SK-N-SH (cell line): ENCODE results near the gene CRTC1. TPM values are rescaled to one million over a fixed set of nuclear protein-coding genes. Genes with fewer than 3 reads are reported as not detected.

Source experiments
- CTCF ChIA-PET: fragments of 300-600, 350-600 bp; formaldehyde crosslinking; extraction: SDS; loops from one replicate; lab custom pipeline; 2021; lab: Yijun Ruan, JAX
- POLR2A ChIA-PET: fragments of 350-600 bp; sonication (Branson Sonifier 250); formaldehyde crosslinking; extraction: SDS; loops from one replicate; lab custom pipeline; 2020; ENCODE audit warnings: antibody characterized with exemption, inconsistent platforms; lab: Yijun Ruan, JAX
- DNase-seq: peaks from one replicate; pipeline ENCODE4 v3.0.0; 2012
- H2AFZ ChIP-seq: fragments of 200-600 bp; sonication (generic); 2 replicates; pipeline ENCODE4 v1.8.1; 2016; ENCODE audit warnings: antibody characterized with exemption, mild to moderate bottlenecking, low read depth
- H3F3A ChIP-seq: fragments of 200-600 bp; sonication (generic); replicated peaks from 2 replicates; pipeline ENCODE3; 2016; ENCODE audit warnings: antibody characterized with exemption, mild to moderate bottlenecking; ENCODE audit not compliant: insufficient read depth
- H3K27ac ChIP-seq, 2 experiments: fragments of 200-500 bp in 1 of 2; fragments of 200-600 bp in 1 of 2; sonication (Bioruptor generic) in 1 of 2; sonication (generic), shearing (Covaris generic) in 1 of 2; 2 replicates each; pipeline versions ENCODE4 v1.5.1 to v1.6.1; 2014 to 2016; ENCODE audit warnings: low read depth in 2 of 2, inconsistent platforms in 1 of 2, low read length in 1 of 2, mild to moderate bottlenecking in 1 of 2, mixed read lengths in 1 of 2
- H3K27me3 ChIP-seq: fragments of 200-600 bp; sonication (generic), shearing (Covaris generic); 2 replicates; pipeline ENCODE4 v1.6.1; 2016; ENCODE audit warnings: mixed run types; ENCODE audit not compliant: insufficient read depth
- H3K36me3 ChIP-seq, 2 experiments: fragments of 200-500 bp in 1 of 2; fragments of 200-600 bp in 1 of 2; sonication (Bioruptor generic) in 1 of 2; sonication (generic) in 1 of 2; replicated peaks in 1 of 2; 2 replicates each; pipeline versions ENCODE3 to v1.5.1; 2014 to 2016; ENCODE audit warnings: low read length in 1 of 2, mild to moderate bottlenecking in 1 of 2; ENCODE audit not compliant: insufficient read depth in 2 of 2, control insufficient read depth in 1 of 2
- H3K4me1 ChIP-seq, 2 experiments: fragments of 200-500 bp in 1 of 2; fragments of 200-600 bp in 1 of 2; sonication (Bioruptor generic) in 1 of 2; sonication (generic), shearing (Covaris generic) in 1 of 2; 2 replicates each; pipeline versions ENCODE4 v1.5.1 to v1.6.1; 2014 to 2016; ENCODE audit warnings: low read depth in 1 of 2, low read length in 1 of 2, mixed run types in 1 of 2; ENCODE audit not compliant: insufficient read depth in 2 of 2, control insufficient read depth in 1 of 2
- H3K4me2 ChIP-seq: fragments of 200-600 bp; sonication (generic), shearing (Covaris generic); 2 replicates; pipeline ENCODE4 v1.6.1; 2017; ENCODE audit warnings: mixed run types
- H3K4me3 ChIP-seq, 2 experiments: fragments of 200-500 bp in 1 of 2; fragments of 200-600 bp in 1 of 2; sonication (Bioruptor generic) in 1 of 2; sonication (generic), shearing (Covaris generic) in 1 of 2; 2 replicates each; pipeline versions ENCODE4 v1.5.1 to v1.8.1; 2014 to 2016; ENCODE audit warnings: low read depth in 2 of 2, inconsistent platforms in 1 of 2, low read length in 1 of 2, mild to moderate bottlenecking in 1 of 2, mixed read lengths in 1 of 2, moderate library complexity in 1 of 2
- H3K79me2 ChIP-seq: fragments of 200-600 bp; sonication (generic); 2 replicates; pipeline ENCODE4 v1.8.1; 2017; ENCODE audit warnings: mild to moderate bottlenecking; ENCODE audit not compliant: insufficient read depth
- H3K9ac ChIP-seq: fragments of 200-600 bp; sonication (generic); 2 replicates; pipeline ENCODE4 v1.6.1; 2017; ENCODE audit warnings: mixed run types
- H3K9me2 ChIP-seq: fragments of 200-600 bp; sonication (generic); 2 replicates; pipeline ENCODE4 v1.6.1; 2017; ENCODE audit warnings: mixed run types
- H3K9me3 ChIP-seq: fragments of 200-600 bp; sonication (generic); 2 replicates; pipeline ENCODE4 v1.6.1; 2017; ENCODE audit warnings: mixed run types, mild to moderate bottlenecking, moderate library complexity
- H4K20me1 ChIP-seq: fragments of 200-600 bp; sonication (generic); 2 replicates; pipeline ENCODE4 v1.6.1; 2017; ENCODE audit warnings: mild to moderate bottlenecking, mixed run types; ENCODE audit not compliant: insufficient read depth
- CHD2 ChIP-seq: fragments of 150-350 bp; IDR thresholded peaks from 2 replicates; pipeline ENCODE4 v1.6.1; 2018; ENCODE audit warnings: low read length; ENCODE audit not compliant: partially characterized antibody
- EP300 ChIP-seq, 2 experiments: IDR thresholded peaks; 2 replicates each; pipeline versions ENCODE4 v1.4.0 to v1.6.1; 2012; ENCODE audit warnings: borderline replicate concordance in 1 of 2, low read depth in 1 of 2, low read length in 1 of 2
- FOXM1 ChIP-seq: IDR thresholded peaks from 2 replicates; pipeline ENCODE4 v1.4.0; 2012; ENCODE audit warnings: low read depth, mild to moderate bottlenecking
- GATA2 ChIP-seq: sonication (generic); formaldehyde crosslinking; IDR thresholded peaks from 2 replicates; pipeline ENCODE4 v1.5.0; 2020; ENCODE audit warnings: mild to moderate bottlenecking, missing genetic modification reagents
- JUND ChIP-seq: IDR thresholded peaks from 2 replicates; pipeline ENCODE4 v1.4.0; 2012
- POLR2AphosphoS5 ChIP-seq: IDR thresholded peaks from 2 replicates; pipeline ENCODE4 v1.6.1; 2012; ENCODE audit warnings: low read depth, low read length
- RFX5 ChIP-seq: IDR thresholded peaks from 2 replicates; pipeline ENCODE4 v1.6.1; 2012; ENCODE audit warnings: mild to moderate bottlenecking, improper control_type of control experiment, low read length
- RXRA ChIP-seq: IDR thresholded peaks from 2 replicates; pipeline ENCODE4 v1.4.0; 2012; ENCODE audit warnings: low read depth, mild to moderate bottlenecking, borderline replicate concordance
- SMC3 ChIP-seq: IDR thresholded peaks from 2 replicates; pipeline ENCODE4 v1.6.1; 2012; ENCODE audit warnings: low read depth, low read length, improper control_type of control experiment
- TCF12 ChIP-seq: IDR thresholded peaks from 2 replicates; pipeline ENCODE4 v1.4.0; 2012
- YY1 ChIP-seq: IDR thresholded peaks from 2 replicates; pipeline ENCODE4 v1.4.0; 2012; ENCODE audit warnings: low read depth, mild to moderate bottlenecking
- WGBS: methylation state at CpG from one replicate; pipeline ENCODE4 v1.1.6; 2017; ENCODE audit warnings: low lambda C conversion rate; 5-methylcytosine and 5-hydroxymethylcytosine counted together
- polyA plus RNA-seq, 3 experiments: library from polyadenylated mRNA; depleted of rRNA; stranded (reverse); fragments of >200 nt; gene quantifications; 2 replicates each; pipeline ENCODE4 v1.2.3, GENCODE V29; 2012
- TF ChIP-seq, protein P1 (sequence below): fragments of 200-600 bp; sonication (generic); IDR thresholded peaks from 2 replicates; pipeline ENCODE4 v1.6.1; 2017; ENCODE audit warnings: antibody characterized with exemption, mild to moderate bottlenecking, moderate library complexity
- TF ChIP-seq, protein P2 (sequence below): IDR thresholded peaks from 2 replicates; pipeline ENCODE4 v1.4.0; 2012; ENCODE audit warnings: low read depth, borderline replicate concordance
- TF ChIP-seq, protein P3 (sequence below): fragments of 150-350 bp; IDR thresholded peaks from 2 replicates; pipeline ENCODE4 v1.6.1; 2016; ENCODE audit warnings: mild to moderate bottlenecking, low read depth, low read length
- TF ChIP-seq, protein P4 (sequence below): IDR thresholded peaks from 2 replicates; pipeline ENCODE4 v1.6.1; 2012; ENCODE audit warnings: mild to moderate bottlenecking, low read depth, low read length, moderate library complexity
- TF ChIP-seq, protein P5 (sequence below): IDR thresholded peaks from 2 replicates; pipeline ENCODE4 v1.4.0; 2012; ENCODE audit warnings: low read depth
- TF ChIP-seq, protein P6 (sequence below): IDR thresholded peaks from 2 replicates; pipeline ENCODE4 v1.4.0; 2012; ENCODE audit warnings: low read depth, borderline replicate concordance

The CRTC1 gene
- polyA plus RNA-seq, 1 of the 3 experiments (the other 2 are of a cell fraction) = 5.0 TPM

DNA sequence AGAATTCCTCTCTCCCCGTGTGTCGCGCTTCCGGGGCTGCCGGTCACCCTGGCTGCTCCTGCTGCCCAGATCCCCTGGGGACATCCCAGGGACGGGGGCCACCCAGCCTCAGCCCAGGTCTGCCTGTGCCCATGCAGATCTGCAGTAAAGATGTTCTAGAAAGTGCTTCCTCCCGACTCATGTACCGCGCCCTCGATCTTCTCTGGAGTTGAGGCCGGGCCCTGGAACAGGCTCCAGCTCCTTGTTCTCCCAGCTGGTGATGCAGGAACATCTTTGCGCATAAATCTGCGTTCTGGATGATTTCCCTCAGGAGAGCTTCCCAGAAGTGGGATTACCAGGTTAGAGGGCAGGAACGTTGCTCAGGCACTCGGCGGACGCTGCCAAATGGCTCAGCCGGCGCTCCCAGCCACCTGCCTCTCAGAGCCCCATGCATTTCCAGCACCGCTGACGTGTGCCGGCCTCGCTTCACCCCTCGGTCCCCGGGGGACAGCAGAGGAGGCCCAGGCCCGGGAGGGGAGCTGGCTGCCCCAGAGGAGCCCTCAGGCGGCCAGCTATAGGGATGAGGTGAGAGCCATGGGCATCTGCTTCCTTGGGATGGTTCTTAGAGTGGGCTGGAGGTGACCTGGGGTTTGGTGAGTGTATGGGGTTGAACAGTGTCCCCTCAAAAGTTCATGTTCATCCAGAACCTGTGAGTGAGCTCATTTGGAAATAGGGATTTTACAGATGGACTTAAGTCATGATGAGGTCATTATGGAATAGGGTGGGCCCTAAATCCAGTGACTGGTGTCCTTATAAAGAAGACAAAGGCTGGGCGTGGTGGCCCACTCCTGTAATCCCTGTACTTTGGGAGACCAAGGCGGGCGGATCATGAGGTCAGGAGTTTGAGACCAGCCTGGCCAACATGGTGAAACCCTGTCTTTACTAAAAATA lies 42.6 kb downstream of the CRTC1 start (continued):
- TF ChIP-seq, protein P1, sequence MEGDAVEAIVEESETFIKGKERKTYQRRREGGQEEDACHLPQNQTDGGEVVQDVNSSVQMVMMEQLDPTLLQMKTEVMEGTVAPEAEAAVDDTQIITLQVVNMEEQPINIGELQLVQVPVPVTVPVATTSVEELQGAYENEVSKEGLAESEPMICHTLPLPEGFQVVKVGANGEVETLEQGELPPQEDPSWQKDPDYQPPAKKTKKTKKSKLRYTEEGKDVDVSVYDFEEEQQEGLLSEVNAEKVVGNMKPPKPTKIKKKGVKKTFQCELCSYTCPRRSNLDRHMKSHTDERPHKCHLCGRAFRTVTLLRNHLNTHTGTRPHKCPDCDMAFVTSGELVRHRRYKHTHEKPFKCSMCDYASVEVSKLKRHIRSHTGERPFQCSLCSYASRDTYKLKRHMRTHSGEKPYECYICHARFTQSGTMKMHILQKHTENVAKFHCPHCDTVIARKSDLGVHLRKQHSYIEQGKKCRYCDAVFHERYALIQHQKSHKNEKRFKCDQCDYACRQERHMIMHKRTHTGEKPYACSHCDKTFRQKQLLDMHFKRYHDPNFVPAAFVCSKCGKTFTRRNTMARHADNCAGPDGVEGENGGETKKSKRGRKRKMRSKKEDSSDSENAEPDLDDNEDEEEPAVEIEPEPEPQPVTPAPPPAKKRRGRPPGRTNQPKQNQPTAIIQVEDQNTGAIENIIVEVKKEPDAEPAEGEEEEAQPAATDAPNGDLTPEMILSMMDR = no peak
- no peak for TF ChIP-seq FOXM1
- TF ChIP-seq POLR2AphosphoS5 = no peak
- no peak for TF ChIP-seq RFX5
- no peak for TF ChIP-seq EP300 (IDR thresholded peaks at IDR 0.05; ENCODE audit: borderline replicate concordance in 1 of 2, low read depth in 1 of 2, low read length in 1 of 2)
- no peak for TF ChIP-seq SMC3
- TF ChIP-seq RXRA = no peak
- TF ChIP-seq, protein P2, sequence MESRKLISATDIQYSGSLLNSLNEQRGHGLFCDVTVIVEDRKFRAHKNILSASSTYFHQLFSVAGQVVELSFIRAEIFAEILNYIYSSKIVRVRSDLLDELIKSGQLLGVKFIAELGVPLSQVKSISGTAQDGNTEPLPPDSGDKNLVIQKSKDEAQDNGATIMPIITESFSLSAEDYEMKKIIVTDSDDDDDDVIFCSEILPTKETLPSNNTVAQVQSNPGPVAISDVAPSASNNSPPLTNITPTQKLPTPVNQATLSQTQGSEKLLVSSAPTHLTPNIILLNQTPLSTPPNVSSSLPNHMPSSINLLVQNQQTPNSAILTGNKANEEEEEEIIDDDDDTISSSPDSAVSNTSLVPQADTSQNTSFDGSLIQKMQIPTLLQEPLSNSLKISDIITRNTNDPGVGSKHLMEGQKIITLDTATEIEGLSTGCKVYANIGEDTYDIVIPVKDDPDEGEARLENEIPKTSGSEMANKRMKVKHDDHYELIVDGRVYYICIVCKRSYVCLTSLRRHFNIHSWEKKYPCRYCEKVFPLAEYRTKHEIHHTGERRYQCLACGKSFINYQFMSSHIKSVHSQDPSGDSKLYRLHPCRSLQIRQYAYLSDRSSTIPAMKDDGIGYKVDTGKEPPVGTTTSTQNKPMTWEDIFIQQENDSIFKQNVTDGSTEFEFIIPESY = no peak
- TF ChIP-seq JUND = no peak
- no peak for TF ChIP-seq YY1

DNA sequence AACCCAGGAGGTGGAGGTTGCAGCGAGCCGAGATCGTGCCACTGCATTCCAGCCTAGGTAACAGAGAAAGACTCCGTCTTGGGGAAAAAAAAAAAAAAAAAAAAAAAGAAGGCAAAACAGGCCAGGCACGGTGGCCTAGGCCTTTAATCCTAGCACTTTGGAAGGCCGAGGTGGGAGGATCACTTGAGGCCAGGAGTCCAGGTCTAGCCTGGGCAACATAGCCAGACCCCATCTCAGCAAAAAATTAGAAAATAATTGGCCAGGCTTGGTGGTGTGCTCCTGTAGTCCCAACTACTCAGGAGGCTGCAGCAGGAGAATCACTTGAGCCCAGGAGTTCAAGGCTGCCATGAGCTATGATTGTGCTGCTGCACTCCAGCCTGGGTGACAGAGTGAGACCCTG lies 43.4 kb downstream of the CRTC1 start:
- Histone ChIP-seq H3K4me2 (no peak overlapping the region), H3K79me2 (no peaks in the 10 kb centered on the region), H3K36me3 (no peaks in the 10 kb centered on the region), H3F3A (no peaks in the 10 kb centered on the region), H3K27me3 (no peaks in the 10 kb centered on the region), H3K9me2 (no peaks in the 10 kb centered on the region), H3K4me1 (peaks cover 0 to 31% of the 10 kb centered on the region in 2 experiments; a peak in 2 of 4 replicates), H4K20me1 (0 out of 2 replicates have a peak, but pooled peaks cover 5% of the 10 kb centered on the region), H3K9me3 (no peaks in the 10 kb centered on the region), H3K27ac (no peak overlapping the region), H3K4me3 (no peak overlapping the region), H3K9ac (no peak overlapping the region), H2AFZ (no peak overlapping the region)
- ChIA-PET POLR2A (no interaction called here), CTCF (interaction anchor here (0.6 to 1.0 kb wide), 2 partner anchors 13 to 51 kb away, joined by 3 read pairs; no protein-coding TSS in a partner anchor)
- TF ChIP-seq YY1 = no peak
- TF ChIP-seq TCF12 = no peak
- TF ChIP-seq RXRA = no peak
- TF ChIP-seq, protein P3, sequence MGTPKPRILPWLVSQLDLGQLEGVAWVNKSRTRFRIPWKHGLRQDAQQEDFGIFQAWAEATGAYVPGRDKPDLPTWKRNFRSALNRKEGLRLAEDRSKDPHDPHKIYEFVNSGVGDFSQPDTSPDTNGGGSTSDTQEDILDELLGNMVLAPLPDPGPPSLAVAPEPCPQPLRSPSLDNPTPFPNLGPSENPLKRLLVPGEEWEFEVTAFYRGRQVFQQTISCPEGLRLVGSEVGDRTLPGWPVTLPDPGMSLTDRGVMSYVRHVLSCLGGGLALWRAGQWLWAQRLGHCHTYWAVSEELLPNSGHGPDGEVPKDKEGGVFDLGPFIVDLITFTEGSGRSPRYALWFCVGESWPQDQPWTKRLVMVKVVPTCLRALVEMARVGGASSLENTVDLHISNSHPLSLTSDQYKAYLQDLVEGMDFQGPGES = no peak
- no peak for TF ChIP-seq CHD2
- no peak for TF ChIP-seq POLR2AphosphoS5
- TF ChIP-seq, protein P4, sequence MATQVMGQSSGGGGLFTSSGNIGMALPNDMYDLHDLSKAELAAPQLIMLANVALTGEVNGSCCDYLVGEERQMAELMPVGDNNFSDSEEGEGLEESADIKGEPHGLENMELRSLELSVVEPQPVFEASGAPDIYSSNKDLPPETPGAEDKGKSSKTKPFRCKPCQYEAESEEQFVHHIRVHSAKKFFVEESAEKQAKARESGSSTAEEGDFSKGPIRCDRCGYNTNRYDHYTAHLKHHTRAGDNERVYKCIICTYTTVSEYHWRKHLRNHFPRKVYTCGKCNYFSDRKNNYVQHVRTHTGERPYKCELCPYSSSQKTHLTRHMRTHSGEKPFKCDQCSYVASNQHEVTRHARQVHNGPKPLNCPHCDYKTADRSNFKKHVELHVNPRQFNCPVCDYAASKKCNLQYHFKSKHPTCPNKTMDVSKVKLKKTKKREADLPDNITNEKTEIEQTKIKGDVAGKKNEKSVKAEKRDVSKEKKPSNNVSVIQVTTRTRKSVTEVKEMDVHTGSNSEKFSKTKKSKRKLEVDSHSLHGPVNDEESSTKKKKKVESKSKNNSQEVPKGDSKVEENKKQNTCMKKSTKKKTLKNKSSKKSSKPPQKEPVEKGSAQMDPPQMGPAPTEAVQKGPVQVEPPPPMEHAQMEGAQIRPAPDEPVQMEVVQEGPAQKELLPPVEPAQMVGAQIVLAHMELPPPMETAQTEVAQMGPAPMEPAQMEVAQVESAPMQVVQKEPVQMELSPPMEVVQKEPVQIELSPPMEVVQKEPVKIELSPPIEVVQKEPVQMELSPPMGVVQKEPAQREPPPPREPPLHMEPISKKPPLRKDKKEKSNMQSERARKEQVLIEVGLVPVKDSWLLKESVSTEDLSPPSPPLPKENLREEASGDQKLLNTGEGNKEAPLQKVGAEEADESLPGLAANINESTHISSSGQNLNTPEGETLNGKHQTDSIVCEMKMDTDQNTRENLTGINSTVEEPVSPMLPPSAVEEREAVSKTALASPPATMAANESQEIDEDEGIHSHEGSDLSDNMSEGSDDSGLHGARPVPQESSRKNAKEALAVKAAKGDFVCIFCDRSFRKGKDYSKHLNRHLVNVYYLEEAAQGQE = no peak
- TF ChIP-seq, protein P5, sequence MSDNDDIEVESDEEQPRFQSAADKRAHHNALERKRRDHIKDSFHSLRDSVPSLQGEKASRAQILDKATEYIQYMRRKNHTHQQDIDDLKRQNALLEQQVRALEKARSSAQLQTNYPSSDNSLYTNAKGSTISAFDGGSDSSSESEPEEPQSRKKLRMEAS = no peak
- TF ChIP-seq, protein P6, sequence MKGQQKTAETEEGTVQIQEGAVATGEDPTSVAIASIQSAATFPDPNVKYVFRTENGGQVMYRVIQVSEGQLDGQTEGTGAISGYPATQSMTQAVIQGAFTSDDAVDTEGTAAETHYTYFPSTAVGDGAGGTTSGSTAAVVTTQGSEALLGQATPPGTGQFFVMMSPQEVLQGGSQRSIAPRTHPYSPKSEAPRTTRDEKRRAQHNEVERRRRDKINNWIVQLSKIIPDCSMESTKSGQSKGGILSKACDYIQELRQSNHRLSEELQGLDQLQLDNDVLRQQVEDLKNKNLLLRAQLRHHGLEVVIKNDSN = no peak
- no peak for TF ChIP-seq GATA2
- TF ChIP-seq RFX5 = no peak
- DNase-seq = no peak
- WGBS = 91% methylated on average over 6 of the region's 6 CpGs
